Measurements from ENCODE around the gene POLDIP3.
A peak's percentile ranks its signal among the peaks of the same experiment; 100 is the strongest.

The POLDIP3 gene

DNA sequence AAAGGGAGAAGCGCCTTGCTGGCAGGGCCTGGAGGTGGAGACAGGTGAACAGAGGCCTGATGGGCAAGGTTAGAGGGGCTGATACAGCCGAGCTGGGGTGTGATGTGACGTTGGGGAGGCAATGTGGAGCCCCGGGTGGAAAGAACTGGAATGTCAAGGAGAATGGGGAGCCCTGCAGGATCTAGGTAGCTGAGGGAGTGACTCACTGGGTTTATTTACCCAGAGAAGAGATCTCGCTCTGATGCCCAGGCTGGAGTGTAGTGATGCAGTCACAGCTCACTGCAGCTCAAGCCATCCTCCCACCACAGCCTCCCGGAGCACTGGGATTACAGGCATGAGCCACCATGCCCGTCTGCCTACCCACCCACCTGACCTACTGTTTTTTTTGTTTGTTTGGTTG lies 36.5 kb upstream of the POLDIP3 start:
- TF ChIP-seq, protein P1, sequence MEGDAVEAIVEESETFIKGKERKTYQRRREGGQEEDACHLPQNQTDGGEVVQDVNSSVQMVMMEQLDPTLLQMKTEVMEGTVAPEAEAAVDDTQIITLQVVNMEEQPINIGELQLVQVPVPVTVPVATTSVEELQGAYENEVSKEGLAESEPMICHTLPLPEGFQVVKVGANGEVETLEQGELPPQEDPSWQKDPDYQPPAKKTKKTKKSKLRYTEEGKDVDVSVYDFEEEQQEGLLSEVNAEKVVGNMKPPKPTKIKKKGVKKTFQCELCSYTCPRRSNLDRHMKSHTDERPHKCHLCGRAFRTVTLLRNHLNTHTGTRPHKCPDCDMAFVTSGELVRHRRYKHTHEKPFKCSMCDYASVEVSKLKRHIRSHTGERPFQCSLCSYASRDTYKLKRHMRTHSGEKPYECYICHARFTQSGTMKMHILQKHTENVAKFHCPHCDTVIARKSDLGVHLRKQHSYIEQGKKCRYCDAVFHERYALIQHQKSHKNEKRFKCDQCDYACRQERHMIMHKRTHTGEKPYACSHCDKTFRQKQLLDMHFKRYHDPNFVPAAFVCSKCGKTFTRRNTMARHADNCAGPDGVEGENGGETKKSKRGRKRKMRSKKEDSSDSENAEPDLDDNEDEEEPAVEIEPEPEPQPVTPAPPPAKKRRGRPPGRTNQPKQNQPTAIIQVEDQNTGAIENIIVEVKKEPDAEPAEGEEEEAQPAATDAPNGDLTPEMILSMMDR (conservative IDR thresholded peaks at IDR 0.05; ENCODE audit: low read depth): no peak
- POLR2A ChIA-PET (ENCODE audit: low non-redundant PET): no interaction called here
- peak overlapping the region; percentile 90 for H3K27ac ChIP-seq
- no peak for DNase-seq (ENCODE audit: low spot score)
- CTCF ChIA-PET: no interaction called here

GRCh38 chr22:42649246-42650099 lies 34.8 kb upstream of the POLDIP3 start, which contains the start of gene CYB5R3:
Gene CYB5R3, minus strand, starts transcription at chr22:42649392. Its CDS starts 77 bp downstream, at chr22:42649315.
- POLR2A ChIA-PET (ENCODE audit: low non-redundant PET): interaction anchor here (0.6 to 0.8 kb wide), 2 partner anchors 11 to 12 kb away, joined by 3 to 4 read pairs; no protein-coding TSS in a partner anchor
- H3K27ac ChIP-seq: peak within 1 kb of the TSS; percentile 90
- TF ChIP-seq, protein P1 (conservative IDR thresholded peaks at IDR 0.05; ENCODE audit: low read depth): no peak
- CTCF ChIA-PET: interaction anchor here (0.6 kb wide), 1 partner anchor 1999 kb away, joined by 3 read pairs; no protein-coding TSS in a partner anchor
- peak; percentile 84 for DNase-seq (ENCODE audit: low spot score)

- ChIA-PET CTCF (no interaction called here), POLR2A (ENCODE audit: low non-redundant PET) (interaction anchor here (0.5 to 0.8 kb wide), 2 partner anchors 30 to 312 kb away, joined by 4 to 8 read pairs; no protein-coding TSS in a partner anchor)
- peak; percentile 58 for DNase-seq (ENCODE audit: low spot score)
- TF ChIP-seq, protein P1 (conservative IDR thresholded peaks at IDR 0.05; ENCODE audit: low read depth): no peak
- peak overlapping the region; percentile 90 for H3K27ac ChIP-seq
Measured at GRCh38 chr22:42648368-42649245, 33.9 kb upstream of the POLDIP3 start.

DNA sequence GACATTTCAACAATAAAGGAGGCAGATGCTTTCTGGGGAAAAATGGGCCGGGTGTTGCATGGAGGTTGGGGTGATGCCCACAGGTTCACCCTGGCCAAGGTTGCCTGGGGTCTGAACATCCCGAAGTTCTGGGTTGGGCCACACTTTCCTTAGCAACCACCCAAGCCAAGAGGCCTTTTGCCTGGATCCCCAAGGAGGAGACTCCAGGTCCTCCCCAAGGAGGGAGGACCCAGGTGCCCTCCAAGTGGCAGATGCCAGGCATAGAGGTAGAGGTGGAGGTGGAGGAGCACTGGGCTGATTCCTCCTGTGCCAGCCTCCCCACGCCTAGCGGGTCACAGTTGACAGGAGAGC lies 33.3 kb upstream of the POLDIP3 start:
- TF ChIP-seq, protein P1 (conservative IDR thresholded peaks at IDR 0.05; ENCODE audit: low read depth): no peak
- CTCF ChIA-PET: interaction anchor here (0.9 kb wide), 1 partner anchor 34 kb away, joined by 3 read pairs; no protein-coding TSS in a partner anchor
- no peak for DNase-seq (ENCODE audit: low spot score)
- peak overlapping the region; percentile 90 for H3K27ac ChIP-seq
- POLR2A ChIA-PET (ENCODE audit: low non-redundant PET): interaction anchor here (0.8 kb wide), 1 partner anchor 313 kb away, joined by 4 read pairs; no protein-coding TSS in a partner anchor

DNA sequence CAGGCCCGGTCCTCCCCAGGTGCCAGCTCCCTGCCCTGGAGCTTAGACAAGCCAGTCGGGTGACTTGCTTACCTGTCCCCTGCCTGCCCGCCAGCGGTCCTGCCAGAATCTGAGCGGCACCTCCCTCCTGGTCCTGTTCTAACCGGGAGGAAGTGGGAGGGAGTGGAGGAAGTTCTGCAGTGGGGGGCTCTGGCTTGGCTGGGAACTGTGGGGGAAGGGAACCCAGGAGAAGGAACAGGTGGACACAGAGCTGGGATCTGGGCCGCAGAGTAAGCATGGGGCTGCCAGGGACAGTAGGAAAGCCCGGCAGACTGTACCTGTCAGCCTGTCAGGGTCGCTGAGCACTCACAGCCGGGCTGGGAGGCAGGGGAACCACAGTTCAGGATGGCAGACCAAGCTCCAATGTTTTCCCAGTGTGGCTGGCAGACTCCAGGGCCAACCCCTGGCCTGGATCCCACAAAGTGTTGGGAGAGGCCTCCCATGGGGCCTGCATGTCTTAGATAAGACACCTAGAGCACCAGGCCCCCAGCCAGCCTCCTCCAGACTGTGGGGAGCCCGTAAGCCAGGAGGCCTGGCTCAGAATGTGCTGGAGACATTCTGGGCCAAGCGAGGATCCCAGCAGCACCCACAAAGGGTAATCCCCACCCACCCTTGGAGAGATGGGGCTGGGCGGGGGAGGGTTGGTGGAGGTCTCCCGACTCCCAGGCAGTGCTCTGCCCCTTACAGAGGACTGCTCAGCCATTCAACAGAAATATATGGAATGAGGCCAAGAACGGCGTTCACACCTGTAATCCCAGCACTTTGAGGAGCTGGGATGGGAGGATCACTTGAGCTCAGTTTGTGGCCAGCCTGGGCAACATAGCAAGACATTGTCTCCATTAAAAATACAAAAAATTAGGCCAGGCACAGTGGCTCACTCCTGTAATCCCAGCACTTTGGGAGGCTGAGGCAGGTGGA lies 32.2 kb upstream of the POLDIP3 start:
- DNase-seq (ENCODE audit: low spot score): no peak
- TF ChIP-seq, protein P1 (conservative IDR thresholded peaks at IDR 0.05; ENCODE audit: low read depth): no peak
- ChIA-PET POLR2A (ENCODE audit: low non-redundant PET) (no interaction called here), CTCF (interaction anchor here (0.7 to 0.9 kb wide), 2 partner anchors 33 to 582 kb away, joined by 3 to 4 read pairs; no protein-coding TSS in a partner anchor)
- H3K27ac ChIP-seq: peak overlapping the region; percentile 90
